ENCODE results near the gene ECHDC1.
"Not testable (repeated sequence)": the region's sequence is repeated elsewhere in the genome, so short reads cannot be mapped to it uniquely, and the experiment has no call there.

The ECHDC1 gene

GRCh38 chr6:127338936-127339335, 4.5 kb downstream of the ECHDC1 start:
- H3K36me3 ChIP-seq (ENCODE audit: low read depth), result peaks cover 13% of the 10 kb centered on the region
- H3K4me3 ChIP-seq (ENCODE audit: severe bottlenecking), result no peak overlapping the region
- no peak for TF ChIP-seq CTCF (IDR thresholded peaks at IDR 0.05; ENCODE audit: poor library complexity, severe bottlenecking)
- DNase-seq (ENCODE audit: low spot score) (no peak), ATAC-seq (ENCODE audit: low read depth) (no peak)
- H3K9me3 ChIP-seq (ENCODE audit: severe bottlenecking), result no peaks in the 10 kb centered on the region
- no peak overlapping the region for H3K27ac ChIP-seq (ENCODE audit: poor library complexity, severe bottlenecking)
- peaks cover 9% of the 10 kb centered on the region for H3K4me1 ChIP-seq (ENCODE audit: insufficient read depth, poor library complexity, severe bottlenecking)
- no peaks in the 10 kb centered on the region for H3K27me3 ChIP-seq (ENCODE audit: insufficient read depth, poor library complexity, severe bottlenecking)

GRCh38 chr6:127332383-127332961, 10.9 kb downstream of the ECHDC1 start:
- no peaks in the 10 kb centered on the region for H3K4me1 ChIP-seq (ENCODE audit: insufficient read depth, poor library complexity, severe bottlenecking)
- no peak overlapping the region for H3K4me3 ChIP-seq (ENCODE audit: severe bottlenecking)
- ATAC-seq (ENCODE audit: low read depth) (no peak), DNase-seq (ENCODE audit: low spot score) (no peak)
- no peaks in the 10 kb centered on the region for H3K27me3 ChIP-seq (ENCODE audit: insufficient read depth, poor library complexity, severe bottlenecking)
- TF ChIP-seq CTCF (IDR thresholded peaks at IDR 0.05; ENCODE audit: poor library complexity, severe bottlenecking), result no peak
- no peaks in the 10 kb centered on the region for H3K9me3 ChIP-seq (ENCODE audit: severe bottlenecking)
- H3K36me3 ChIP-seq (ENCODE audit: low read depth), result peaks cover 34% of the 10 kb centered on the region
- H3K27ac ChIP-seq (ENCODE audit: poor library complexity, severe bottlenecking), result no peak overlapping the region

GRCh38 chr6:127331256-127331655, 12.2 kb downstream of the ECHDC1 start:
- H3K9me3 ChIP-seq (ENCODE audit: severe bottlenecking); H3K4me3 ChIP-seq (ENCODE audit: severe bottlenecking); H3K27me3 ChIP-seq (ENCODE audit: insufficient read depth, poor library complexity, severe bottlenecking); H3K27ac ChIP-seq (ENCODE audit: poor library complexity, severe bottlenecking); DNase-seq (ENCODE audit: low spot score); ATAC-seq (ENCODE audit: low read depth); H3K4me1 ChIP-seq (ENCODE audit: insufficient read depth, poor library complexity, severe bottlenecking): not testable (repeated sequence)
- H3K36me3 ChIP-seq (ENCODE audit: low read depth), result peaks cover 46% of the 10 kb centered on the region

- H3K4me3 ChIP-seq (ENCODE audit: severe bottlenecking), result no peak overlapping the region
- H3K27me3 ChIP-seq (ENCODE audit: insufficient read depth, poor library complexity, severe bottlenecking), result no peaks in the 10 kb centered on the region
- DNase-seq (ENCODE audit: low spot score) (no peak), ATAC-seq (ENCODE audit: low read depth) (no peak)
- TF ChIP-seq CTCF (IDR thresholded peaks at IDR 0.05; ENCODE audit: poor library complexity, severe bottlenecking), result no peak
- H3K9me3 ChIP-seq (ENCODE audit: severe bottlenecking), result no peaks in the 10 kb centered on the region
- H3K36me3 ChIP-seq (ENCODE audit: low read depth), result peaks cover 71% of the 10 kb centered on the region
- no peaks in the 10 kb centered on the region for H3K4me1 ChIP-seq (ENCODE audit: insufficient read depth, poor library complexity, severe bottlenecking)
- H3K27ac ChIP-seq (ENCODE audit: poor library complexity, severe bottlenecking), result no peak overlapping the region
Observed at GRCh38 chr6:127328043-127328609, 15.3 kb downstream of the ECHDC1 start.

- peaks cover 64% of the 10 kb centered on the region for H3K36me3 ChIP-seq (ENCODE audit: low read depth)
- no peaks in the 10 kb centered on the region for H3K9me3 ChIP-seq (ENCODE audit: severe bottlenecking)
- DNase-seq (ENCODE audit: low spot score), result no peak
- no peaks in the 10 kb centered on the region for H3K27me3 ChIP-seq (ENCODE audit: insufficient read depth, poor library complexity, severe bottlenecking)
- no peak for ATAC-seq (ENCODE audit: low read depth)
- no peaks in the 10 kb centered on the region for H3K4me1 ChIP-seq (ENCODE audit: insufficient read depth, poor library complexity, severe bottlenecking)
- no peak overlapping the region for H3K4me3 ChIP-seq (ENCODE audit: severe bottlenecking)
- no peak for TF ChIP-seq CTCF (IDR thresholded peaks at IDR 0.05; ENCODE audit: poor library complexity, severe bottlenecking)
- no peak overlapping the region for H3K27ac ChIP-seq (ENCODE audit: poor library complexity, severe bottlenecking)
Observed at GRCh38 chr6:127319686-127320085, 23.7 kb downstream of the ECHDC1 start.

All from RWPE2 (cell line).